Activated naive CD8-positive, alpha-beta T cell treated with anti-CD3 and anti-CD28 coated beads, Interleukin-2, amount 10 ng/mL, durations not matched to agents 7 days and 5 days (primary cell): ENCODE measurements around the gene PRKAB1. TPM values are rescaled to one million over a fixed set of nuclear protein-coding genes. Genes with fewer than 3 reads are reported as not detected.

Source experiments
- ATAC-seq: fragments of 150-1000 bp; cut with Tn5 transposase; one replicate; pipeline ENCODE4 v1.10.0; 2021; ENCODE audit warnings: low read depth, moderate library complexity
- POLR2A ChIA-PET: fragments of 350-600 bp; sonication (Branson Sonifier 250); formaldehyde crosslinking; loops from one replicate; lab custom pipeline; 2021; ENCODE audit warnings: antibody characterized with exemption; lab: Charles Lee
- DNase-seq: peaks from one replicate; pipeline ENCODE4 v3.0.0; 2021
- H3K27ac Mint-ChIP-seq: one replicate; pipeline ENCODE4 v1.8.0; 2022; ENCODE audit warnings: mild to moderate bottlenecking, mixed read lengths
- H3K27me3 Mint-ChIP-seq: one replicate; pipeline ENCODE4 v1.8.0; 2022; ENCODE audit warnings: mild to moderate bottlenecking, moderate library complexity, mixed read lengths
- H3K36me3 Mint-ChIP-seq: one replicate; pipeline ENCODE4 v1.8.0; 2021; ENCODE audit warnings: mild to moderate bottlenecking, mixed read lengths
- H3K4me1 Mint-ChIP-seq: one replicate; pipeline ENCODE4 v1.8.0; 2021; ENCODE audit warnings: mixed read lengths
- H3K4me3 Mint-ChIP-seq: one replicate; pipeline ENCODE4 v1.8.0; 2022; ENCODE audit warnings: mild to moderate bottlenecking, moderate library complexity, mixed read lengths
- H3K9me3 Mint-ChIP-seq: one replicate; pipeline ENCODE4 v1.8.0; 2021; ENCODE audit warnings: mixed read lengths
- total RNA-seq, 2 experiments: library from RNA; stranded (reverse); gene quantifications; one replicate each; pipeline ENCODE4 v1.2.3, GENCODE V29; 2021

PRKAB1 gene
- total RNA-seq, 2 experiments from 2014 or later = 43.7 to 44.1 TPM

- peak; percentile 56 for ATAC-seq
Observed at GRCh38 chr12:119682639-119683252, 14.8 kb downstream of the PRKAB1 start.

GRCh38 chr12:119683413-119683812 lies 15.5 kb downstream of the PRKAB1 start:
- no peak for ATAC-seq
- H3K4me3 Mint-ChIP-seq = no peak overlapping the region
- no peaks in the 10 kb centered on the region for H3K27me3 Mint-ChIP-seq
- peaks cover 37% of the 10 kb centered on the region for H3K36me3 Mint-ChIP-seq
- H3K4me1 Mint-ChIP-seq = peaks cover 15% of the 10 kb centered on the region
- peak overlapping the region; percentile 47 for H3K27ac Mint-ChIP-seq
- POLR2A ChIA-PET = no interaction called here
- H3K9me3 Mint-ChIP-seq = no peaks in the 10 kb centered on the region
- no peak for DNase-seq

More at GRCh38 chr12:119682639-119683252, 14.8 kb downstream of the PRKAB1 start:
- Mint-ChIP-seq H3K36me3 (peaks cover 36% of the 10 kb centered on the region), H3K4me1 (peaks cover 15% of the 10 kb centered on the region), H3K27me3 (no peaks in the 10 kb centered on the region), H3K27ac (peak overlapping the region; percentile 68), H3K9me3 (no peaks in the 10 kb centered on the region), H3K4me3 (no peak overlapping the region)
- POLR2A ChIA-PET = no interaction called here
- no peak for DNase-seq

- H3K9me3 Mint-ChIP-seq = no peaks in the 10 kb centered on the region
- ATAC-seq = no peak
- no peak overlapping the region for H3K4me3 Mint-ChIP-seq
- no peaks in the 10 kb centered on the region for H3K27me3 Mint-ChIP-seq
- POLR2A ChIA-PET = no interaction called here
- peaks cover 36% of the 10 kb centered on the region for H3K36me3 Mint-ChIP-seq
- peaks cover 15% of the 10 kb centered on the region for H3K4me1 Mint-ChIP-seq
- no peak for DNase-seq
- H3K27ac Mint-ChIP-seq = peak overlapping the region; percentile 39
Observed at GRCh38 chr12:119683816-119684215, 15.9 kb downstream of the PRKAB1 start.

GRCh38 chr12:119684711-119685369 lies 16.9 kb downstream of the PRKAB1 start:
- H3K4me3 Mint-ChIP-seq = no peak overlapping the region
- no peaks in the 10 kb centered on the region for H3K27me3 Mint-ChIP-seq
- peaks cover 35% of the 10 kb centered on the region for H3K36me3 Mint-ChIP-seq
- H3K4me1 Mint-ChIP-seq = peaks cover 14% of the 10 kb centered on the region
- H3K9me3 Mint-ChIP-seq = no peaks in the 10 kb centered on the region
- POLR2A ChIA-PET = no interaction called here
- H3K27ac Mint-ChIP-seq = no peak overlapping the region
- no peak for ATAC-seq
- no peak for DNase-seq

GRCh38 chr12:119685375-119685774 lies 17.4 kb downstream of the PRKAB1 start:
- no peak overlapping the region for H3K4me3 Mint-ChIP-seq
- DNase-seq (no peak), ATAC-seq (no peak)
- H3K27ac Mint-ChIP-seq = peak overlapping the region; percentile 28
- H3K27me3 Mint-ChIP-seq = no peaks in the 10 kb centered on the region
- peaks cover 34% of the 10 kb centered on the region for H3K36me3 Mint-ChIP-seq
- H3K9me3 Mint-ChIP-seq = no peaks in the 10 kb centered on the region
- peaks cover 14% of the 10 kb centered on the region for H3K4me1 Mint-ChIP-seq
- POLR2A ChIA-PET = no interaction called here

GRCh38 chr12:119686355-119686754 lies 18.4 kb downstream of the PRKAB1 start:
- H3K9me3 Mint-ChIP-seq = no peaks in the 10 kb centered on the region
- ATAC-seq (no peak), DNase-seq (no peak)
- H3K27me3 Mint-ChIP-seq = no peaks in the 10 kb centered on the region
- H3K27ac Mint-ChIP-seq = no peak overlapping the region
- peaks cover 32% of the 10 kb centered on the region for H3K36me3 Mint-ChIP-seq
- POLR2A ChIA-PET = interaction anchor here (0.6 kb wide), 1 partner anchor 10 kb away, joined by 4 read pairs; no protein-coding TSS in a partner anchor
- H3K4me3 Mint-ChIP-seq = no peak overlapping the region
- H3K4me1 Mint-ChIP-seq = peaks cover 14% of the 10 kb centered on the region

- no peaks in the 10 kb centered on the region for H3K27me3 Mint-ChIP-seq
- H3K27ac Mint-ChIP-seq = no peak overlapping the region
- DNase-seq (no peak), ATAC-seq (no peak)
- peaks cover 32% of the 10 kb centered on the region for H3K36me3 Mint-ChIP-seq
- POLR2A ChIA-PET = no interaction called here
- H3K4me3 Mint-ChIP-seq = no peak overlapping the region
- H3K4me1 Mint-ChIP-seq = peaks cover 14% of the 10 kb centered on the region
- no peaks in the 10 kb centered on the region for H3K9me3 Mint-ChIP-seq
Observed at GRCh38 chr12:119686776-119687175, 18.8 kb downstream of the PRKAB1 start.

- no peak for DNase-seq
- H3K36me3 Mint-ChIP-seq = peaks cover 31% of the 10 kb centered on the region
- no peak for ATAC-seq
- peaks cover 9% of the 10 kb centered on the region for H3K4me1 Mint-ChIP-seq
- H3K9me3 Mint-ChIP-seq = no peaks in the 10 kb centered on the region
- POLR2A ChIA-PET = interaction anchor here (0.6 to 0.7 kb wide), 2 partner anchors 25 to 513 kb away, joined by 3 to 4 read pairs; no protein-coding TSS in a partner anchor
- no peaks in the 10 kb centered on the region for H3K27me3 Mint-ChIP-seq
- no peak overlapping the region for H3K27ac Mint-ChIP-seq
- no peak overlapping the region for H3K4me3 Mint-ChIP-seq
Observed at GRCh38 chr12:119687406-119687805, 19.5 kb downstream of the PRKAB1 start.

GRCh38 chr12:119687879-119688278 lies 19.9 kb downstream of the PRKAB1 start:
- DNase-seq = no peak
- H3K4me1 Mint-ChIP-seq = peaks cover 7% of the 10 kb centered on the region
- no peak for ATAC-seq
- H3K9me3 Mint-ChIP-seq = no peaks in the 10 kb centered on the region
- POLR2A ChIA-PET = interaction anchor here (0.7 kb wide), 1 partner anchor 26 kb away, joined by 4 read pairs; no protein-coding TSS in a partner anchor
- H3K27ac Mint-ChIP-seq = no peak overlapping the region
- no peak overlapping the region for H3K4me3 Mint-ChIP-seq
- H3K27me3 Mint-ChIP-seq = no peaks in the 10 kb centered on the region
- peaks cover 33% of the 10 kb centered on the region for H3K36me3 Mint-ChIP-seq

GRCh38 chr12:119689935-119690500 lies 22.1 kb downstream of the PRKAB1 start:
- DNase-seq = no peak
- Mint-ChIP-seq H3K27ac (no peak overlapping the region), H3K9me3 (no peaks in the 10 kb centered on the region), H3K27me3 (no peaks in the 10 kb centered on the region), H3K36me3 (peaks cover 30% of the 10 kb centered on the region), H3K4me3 (no peak overlapping the region), H3K4me1 (peaks cover 2% of the 10 kb centered on the region)
- no peak for ATAC-seq
- POLR2A ChIA-PET = interaction anchor here (0.7 kb wide), 1 partner anchor 15 kb away, joined by 4 read pairs; no protein-coding TSS in a partner anchor

GRCh38 chr12:119691202-119691810 lies 23.4 kb downstream of the PRKAB1 start:
- H3K27me3 Mint-ChIP-seq = no peaks in the 10 kb centered on the region
- H3K36me3 Mint-ChIP-seq = peaks cover 21% of the 10 kb centered on the region
- peaks cover 2% of the 10 kb centered on the region for H3K4me1 Mint-ChIP-seq
- POLR2A ChIA-PET = no interaction called here
- no peak overlapping the region for H3K4me3 Mint-ChIP-seq
- H3K9me3 Mint-ChIP-seq = no peaks in the 10 kb centered on the region
- ATAC-seq (no peak), DNase-seq (no peak)
- no peak overlapping the region for H3K27ac Mint-ChIP-seq

- no peak for ATAC-seq
- peaks cover 21% of the 10 kb centered on the region for H3K36me3 Mint-ChIP-seq
Observed at GRCh38 chr12:119692410-119692809, 24.5 kb downstream of the PRKAB1 start.

GRCh38 chr12:119692997-119693396 lies 25.1 kb downstream of the PRKAB1 start:
- ATAC-seq (no peak), DNase-seq (no peak)
- H3K9me3 Mint-ChIP-seq = no peaks in the 10 kb centered on the region
- POLR2A ChIA-PET = no interaction called here
- peaks cover 23% of the 10 kb centered on the region for H3K36me3 Mint-ChIP-seq
- peaks cover 2% of the 10 kb centered on the region for H3K4me1 Mint-ChIP-seq
- no peak overlapping the region for H3K4me3 Mint-ChIP-seq
- H3K27me3 Mint-ChIP-seq = no peaks in the 10 kb centered on the region
- H3K27ac Mint-ChIP-seq = no peak overlapping the region

More at GRCh38 chr12:119692410-119692809, 24.5 kb downstream of the PRKAB1 start:
- H3K4me1 Mint-ChIP-seq = peaks cover 2% of the 10 kb centered on the region
- DNase-seq = no peak
- no peak overlapping the region for H3K4me3 Mint-ChIP-seq
- H3K27me3 Mint-ChIP-seq = no peaks in the 10 kb centered on the region
- POLR2A ChIA-PET = no interaction called here
- H3K27ac Mint-ChIP-seq = no peak overlapping the region
- H3K9me3 Mint-ChIP-seq = no peaks in the 10 kb centered on the region
